MM.1S (cell line): Measurements from ENCODE around the gene GDF2.

Experiments used
- DNase-seq: peaks from one replicate; pipeline ENCODE4 v3.0.0-alpha.2; 2015
- H2AFZ ChIP-seq: fragments of 300-600 bp; sonication (generic); 2 replicates; pipeline ENCODE4 v1.6.0; 2016; ENCODE audit warnings: antibody characterized with exemption, low read length
- H3F3A ChIP-seq: fragments of 300-600 bp; sonication (generic); 2 replicates; pipeline ENCODE4 v1.6.1; 2016; ENCODE audit warnings: mild to moderate bottlenecking, antibody characterized with exemption, low read length, moderate library complexity, mixed read lengths; ENCODE audit not compliant: insufficient read depth
- H3K27ac ChIP-seq: fragments of 300-600 bp; sonication (generic); 2 replicates; pipeline ENCODE4 v1.5.1; 2016; ENCODE audit warnings: mild to moderate bottlenecking, low read length
- H3K27me3 ChIP-seq: fragments of 300-600 bp; sonication (generic); replicated peaks from 2 replicates; pipeline ENCODE4 v1.6.0; 2016; ENCODE audit warnings: low read length; ENCODE audit not compliant: insufficient read depth
- H3K36me3 ChIP-seq: fragments of 300-600 bp; sonication (generic); replicated peaks from 2 replicates; pipeline ENCODE4 v1.6.1; 2016; ENCODE audit warnings: mild to moderate bottlenecking, low read length, mixed read lengths; ENCODE audit not compliant: insufficient read depth
- H3K4me1 ChIP-seq: fragments of 300-600 bp; sonication (generic); 2 replicates; pipeline ENCODE4 v1.6.1; 2016; ENCODE audit warnings: low read length, mixed read lengths
- H3K4me2 ChIP-seq: fragments of 300-600 bp; sonication (generic); 2 replicates; pipeline ENCODE4 v1.6.0; 2016; ENCODE audit warnings: low read depth, low read length
- H3K4me3 ChIP-seq: fragments of 300-600 bp; sonication (generic); 2 replicates; pipeline ENCODE4 v1.5.1; 2016; ENCODE audit warnings: low read length, mixed read lengths
- H3K79me2 ChIP-seq: fragments of 300-600 bp; sonication (generic); 2 replicates; pipeline ENCODE4 v1.6.1; 2016; ENCODE audit warnings: mixed run types, low read length, mixed read lengths
- H3K9ac ChIP-seq: fragments of 300-600 bp; sonication (generic); 2 replicates; pipeline ENCODE4 v1.6.1; 2016; ENCODE audit warnings: low read length, mixed read lengths
- H3K9me2 ChIP-seq: fragments of 300-600 bp; sonication (generic); replicated peaks from 2 replicates; pipeline ENCODE4 v1.6.1; 2016; ENCODE audit warnings: mild to moderate bottlenecking, low read length, mixed read lengths; ENCODE audit not compliant: insufficient read depth
- H3K9me3 ChIP-seq: fragments of 300-600 bp; sonication (generic); replicated peaks from 2 replicates; pipeline ENCODE4 v1.6.1; 2016; ENCODE audit warnings: mild to moderate bottlenecking, low read length, mixed read lengths; ENCODE audit not compliant: insufficient read depth
- H4K20me1 ChIP-seq: fragments of 300-600 bp; sonication (generic); 2 replicates; pipeline ENCODE4 v1.6.1; 2016; ENCODE audit warnings: mild to moderate bottlenecking, low read length, moderate library complexity, mixed read lengths; ENCODE audit not compliant: insufficient read depth
- EZH2 ChIP-seq: fragments of 300-600 bp; sonication (generic); optimal IDR thresholded peaks from 2 replicates; pipeline ENCODE3; 2017; ENCODE audit warnings: low read depth, mild to moderate bottlenecking, antibody characterized with exemption, low read length, mixed read lengths
- EZH2phosphoT487 ChIP-seq: fragments of 300-600 bp; sonication (generic); IDR thresholded peaks from 2 replicates; pipeline ENCODE4 v1.6.1; 2018; ENCODE audit warnings: antibody characterized with exemption, low read length
- TF ChIP-seq, protein P1 (sequence below): fragments of 300-600 bp; sonication (generic); IDR thresholded peaks from 2 replicates; pipeline ENCODE4 v1.5.1; 2016; ENCODE audit warnings: antibody characterized with exemption, low read length, mixed read lengths

Gene GDF2

DNA sequence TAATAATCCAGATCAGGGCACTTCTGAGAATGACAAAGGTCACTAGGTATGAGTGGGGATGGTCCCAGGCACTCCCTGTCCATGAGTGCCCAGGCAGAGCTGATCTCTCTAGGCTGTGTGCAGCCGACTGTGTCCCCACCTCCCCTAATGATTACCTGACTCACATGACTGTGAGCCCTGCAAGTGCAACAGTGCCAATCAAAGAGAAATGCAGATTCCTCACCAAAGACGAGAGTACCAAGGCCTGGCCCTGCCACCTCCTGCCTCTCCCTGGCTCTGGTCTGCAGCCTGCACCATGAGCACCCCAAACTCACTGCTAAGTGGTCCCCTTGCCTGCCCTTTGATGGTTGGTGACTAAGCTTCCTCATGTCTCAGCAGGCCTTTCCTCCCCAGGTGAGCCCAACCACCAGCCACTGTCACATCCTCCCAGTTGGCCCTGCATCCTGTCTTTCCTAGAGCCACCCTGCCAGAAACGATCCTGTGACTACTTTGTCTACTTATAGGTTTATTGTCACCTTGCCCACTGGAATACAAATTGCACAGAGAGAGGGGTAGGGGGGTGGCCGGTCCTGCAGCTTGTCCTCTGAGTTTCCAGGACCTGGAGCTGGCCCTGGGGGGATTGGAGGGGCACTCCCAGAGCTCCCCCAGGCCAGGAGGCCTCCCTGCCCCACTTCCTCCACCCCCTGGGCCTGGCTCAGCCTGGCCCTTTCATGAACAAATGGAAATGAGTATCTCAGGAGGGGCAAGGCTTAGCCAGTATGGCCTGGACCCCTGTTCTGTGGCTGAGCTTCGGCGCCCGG is 44.7 kb upstream of the GDF2 start:
- TF ChIP-seq, protein P1, sequence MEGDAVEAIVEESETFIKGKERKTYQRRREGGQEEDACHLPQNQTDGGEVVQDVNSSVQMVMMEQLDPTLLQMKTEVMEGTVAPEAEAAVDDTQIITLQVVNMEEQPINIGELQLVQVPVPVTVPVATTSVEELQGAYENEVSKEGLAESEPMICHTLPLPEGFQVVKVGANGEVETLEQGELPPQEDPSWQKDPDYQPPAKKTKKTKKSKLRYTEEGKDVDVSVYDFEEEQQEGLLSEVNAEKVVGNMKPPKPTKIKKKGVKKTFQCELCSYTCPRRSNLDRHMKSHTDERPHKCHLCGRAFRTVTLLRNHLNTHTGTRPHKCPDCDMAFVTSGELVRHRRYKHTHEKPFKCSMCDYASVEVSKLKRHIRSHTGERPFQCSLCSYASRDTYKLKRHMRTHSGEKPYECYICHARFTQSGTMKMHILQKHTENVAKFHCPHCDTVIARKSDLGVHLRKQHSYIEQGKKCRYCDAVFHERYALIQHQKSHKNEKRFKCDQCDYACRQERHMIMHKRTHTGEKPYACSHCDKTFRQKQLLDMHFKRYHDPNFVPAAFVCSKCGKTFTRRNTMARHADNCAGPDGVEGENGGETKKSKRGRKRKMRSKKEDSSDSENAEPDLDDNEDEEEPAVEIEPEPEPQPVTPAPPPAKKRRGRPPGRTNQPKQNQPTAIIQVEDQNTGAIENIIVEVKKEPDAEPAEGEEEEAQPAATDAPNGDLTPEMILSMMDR, result no peak
- no peak for TF ChIP-seq EZH2phosphoT487
- H3K27me3 ChIP-seq, result no peaks in the 10 kb centered on the region
- no peaks in the 10 kb centered on the region for H3K36me3 ChIP-seq
- no peak overlapping the region for H2AFZ ChIP-seq
- H3K4me1 ChIP-seq, result no peaks in the 10 kb centered on the region
- no peaks in the 10 kb centered on the region for H3K9me3 ChIP-seq
- no peaks in the 10 kb centered on the region for H3K9me2 ChIP-seq
- no peaks in the 10 kb centered on the region for H4K20me1 ChIP-seq
- no peaks in the 10 kb centered on the region for H3F3A ChIP-seq
- H3K79me2 ChIP-seq, result no peaks in the 10 kb centered on the region
- no peak overlapping the region for H3K27ac ChIP-seq
- no peak overlapping the region for H3K4me2 ChIP-seq
- H3K9ac ChIP-seq, result no peak overlapping the region
- no peak overlapping the region for H3K4me3 ChIP-seq
- DNase-seq, result no peak

DNA sequence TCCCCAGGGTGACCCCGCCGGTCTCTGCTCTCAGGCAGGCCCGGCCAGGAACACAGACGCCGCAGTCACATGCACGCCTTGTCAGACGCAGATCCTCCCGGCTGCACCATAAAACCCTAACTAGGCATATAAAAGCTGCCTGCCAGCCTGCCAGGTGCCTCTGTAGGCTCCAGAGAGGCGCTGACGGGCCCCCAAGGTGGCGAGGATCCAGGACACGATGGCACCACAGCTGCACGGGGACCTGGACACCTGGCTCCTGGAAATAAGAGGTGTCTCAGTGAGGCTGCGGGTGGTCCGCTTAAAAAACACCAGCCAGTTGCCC is 44.1 kb upstream of the GDF2 start:
- Histone ChIP-seq H3K4me3 (no peak overlapping the region), H3K9me2 (no peaks in the 10 kb centered on the region), H3K9me3 (no peaks in the 10 kb centered on the region), H3K27ac (no peak overlapping the region), H3K4me2 (no peak overlapping the region), H3K27me3 (no peaks in the 10 kb centered on the region), H2AFZ (no peak overlapping the region), H3K79me2 (no peaks in the 10 kb centered on the region), H3K9ac (no peak overlapping the region), H4K20me1 (no peaks in the 10 kb centered on the region), H3F3A (no peaks in the 10 kb centered on the region), H3K4me1 (no peaks in the 10 kb centered on the region), H3K36me3 (no peaks in the 10 kb centered on the region)
- TF ChIP-seq EZH2phosphoT487 (no peak), EZH2 (no peak)
- TF ChIP-seq, protein P1, result no peak
- DNase-seq, result no peak

DNA sequence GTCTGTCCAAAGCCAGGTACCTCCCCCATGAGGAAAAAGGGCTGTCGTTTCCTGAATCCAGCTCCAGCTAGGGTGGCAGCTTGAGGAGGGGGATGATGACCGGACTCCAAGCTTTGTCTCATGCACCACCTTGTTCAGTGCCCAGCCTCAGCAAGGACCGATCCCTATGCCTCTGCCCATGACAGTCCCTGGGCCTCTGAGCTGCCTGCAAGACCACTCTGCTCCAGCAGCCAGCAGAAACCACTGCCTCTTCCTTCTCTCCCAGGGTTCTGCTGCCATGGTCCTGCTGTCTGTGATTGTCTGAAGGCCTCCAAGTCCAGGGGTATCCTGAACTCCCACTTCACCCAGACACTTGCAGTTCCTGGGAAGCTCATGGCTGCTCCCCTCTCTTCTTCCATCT is 43.5 kb upstream of the GDF2 start:
- Histone ChIP-seq H3K9ac (no peak overlapping the region), H3K36me3 (no peaks in the 10 kb centered on the region), H3K27ac (no peak overlapping the region), H3K9me3 (no peaks in the 10 kb centered on the region), H3K4me2 (no peak overlapping the region), H3F3A (no peaks in the 10 kb centered on the region), H3K79me2 (no peaks in the 10 kb centered on the region), H3K4me1 (no peaks in the 10 kb centered on the region), H3K27me3 (no peaks in the 10 kb centered on the region), H3K9me2 (no peaks in the 10 kb centered on the region), H2AFZ (no peak overlapping the region), H3K4me3 (no peak overlapping the region), H4K20me1 (no peaks in the 10 kb centered on the region)
- no peak for DNase-seq
- TF ChIP-seq EZH2, result no peak

DNA sequence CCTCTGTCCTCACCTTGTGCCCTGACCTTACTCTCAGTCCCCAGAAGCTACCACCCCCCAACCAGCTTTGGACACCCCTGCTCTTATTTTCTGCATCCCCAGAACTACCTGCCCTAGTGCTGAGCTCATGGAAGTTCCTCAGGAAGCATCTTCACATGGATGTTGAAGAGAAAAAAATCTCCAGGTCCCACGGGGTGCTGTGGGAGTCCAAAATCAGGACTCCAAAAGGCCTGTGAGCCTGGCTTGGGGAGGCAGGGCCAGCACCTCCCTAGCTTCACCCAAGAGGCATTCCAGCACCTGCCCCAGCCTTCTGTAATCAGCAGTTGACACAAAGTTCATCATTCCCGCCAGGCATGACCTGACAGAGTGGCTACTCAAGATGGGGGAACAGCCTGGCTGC is 43.0 kb upstream of the GDF2 start:
- DNase-seq, result no peak
- no peak overlapping the region for H3K9ac ChIP-seq
- H3K9me2 ChIP-seq, result no peaks in the 10 kb centered on the region
- no peak overlapping the region for H3K4me2 ChIP-seq
- no peak overlapping the region for H3K27ac ChIP-seq
- H2AFZ ChIP-seq, result no peak overlapping the region
- H3K4me1 ChIP-seq, result no peaks in the 10 kb centered on the region
- H3F3A ChIP-seq, result no peaks in the 10 kb centered on the region
- TF ChIP-seq, protein P1, result no peak
- no peak for TF ChIP-seq EZH2phosphoT487
- TF ChIP-seq EZH2, result no peak
- no peak overlapping the region for H3K4me3 ChIP-seq
- no peaks in the 10 kb centered on the region for H3K27me3 ChIP-seq
- H3K9me3 ChIP-seq, result no peaks in the 10 kb centered on the region
- H3K36me3 ChIP-seq, result no peaks in the 10 kb centered on the region
- no peaks in the 10 kb centered on the region for H4K20me1 ChIP-seq
- no peaks in the 10 kb centered on the region for H3K79me2 ChIP-seq
